Stimulated activated naive CD4-positive, alpha-beta T cell (primary cell): ENCODE data around the gene PUS1.

Experiments used
- DNase-seq, 6 experiments: peaks; one replicate each; lab custom pipeline; 2025; lab: John Stamatoyannopoulos, UW

PUS1 gene

GRCh38 chr12:131916306-131917138 lies 12.6 kb upstream of the PUS1 start:
- DNase-seq: no peak

- DNase-seq: no peak
Observed at GRCh38 chr12:131917139-131917710, 11.9 kb upstream of the PUS1 start.

GRCh38 chr12:131917711-131918306 lies 11.3 kb upstream of the PUS1 start:
- no peak for DNase-seq

GRCh38 chr12:131918311-131919050 lies 10.6 kb upstream of the PUS1 start:
- no peak for DNase-seq

- no peak for DNase-seq
Observed at GRCh38 chr12:131919051-131919347, 10.1 kb upstream of the PUS1 start.

GRCh38 chr12:131919366-131920156 lies 9.5 kb upstream of the PUS1 start:
- no peak for DNase-seq

GRCh38 chr12:131920157-131920508 lies 8.9 kb upstream of the PUS1 start:
- DNase-seq: no peak

GRCh38 chr12:131920902-131921840 lies 7.9 kb upstream of the PUS1 start:
- no peak for DNase-seq

- DNase-seq: no peak
Observed at GRCh38 chr12:131921866-131922769, 7.0 kb upstream of the PUS1 start.

GRCh38 chr12:131922772-131923171 lies 6.3 kb upstream of the PUS1 start:
- no peak for DNase-seq

GRCh38 chr12:131923260-131923659 lies 5.8 kb upstream of the PUS1 start:
- no peak for DNase-seq

GRCh38 chr12:131927110-131928079 lies 1.7 kb upstream of the PUS1 start:
- no peak for DNase-seq

GRCh38 chr12:131928080-131928710 lies 881 bp upstream of the PUS1 start:
- DNase-seq: peak in 2 of 6 experiments; percentile 36 to 51

GRCh38 chr12:131929581-131930456 lies 743 bp downstream of the PUS1 start:
- peak in 4 of 6 experiments; percentile 10 to 52 (median 26) for DNase-seq

GRCh38 chr12:131930510-131930909 lies 1.4 kb downstream of the PUS1 start:
- DNase-seq: no peak

- no peak for DNase-seq
Observed at GRCh38 chr12:131933387-131933786, 4.3 kb downstream of the PUS1 start.

- DNase-seq: no peak
Observed at GRCh38 chr12:131934535-131934934, 5.5 kb downstream of the PUS1 start.
